GM19467 (cell line): ENCODE measurements around the gene EDNRA.
"Not testable (repeated sequence)": the region's sequence is repeated elsewhere in the genome, so short reads cannot be mapped to it uniquely, and the experiment has no call there.

ENCODE experiments used
- ATAC-seq: cut with Tn5 transposase; IDR thresholded peaks from one replicate; pipeline ENCODE4 v1.9.1; 2021; ENCODE audit warnings: mild to moderate bottlenecking, moderate library complexity; ENCODE audit not compliant: unreplicated experiment

The EDNRA gene

DNA sequence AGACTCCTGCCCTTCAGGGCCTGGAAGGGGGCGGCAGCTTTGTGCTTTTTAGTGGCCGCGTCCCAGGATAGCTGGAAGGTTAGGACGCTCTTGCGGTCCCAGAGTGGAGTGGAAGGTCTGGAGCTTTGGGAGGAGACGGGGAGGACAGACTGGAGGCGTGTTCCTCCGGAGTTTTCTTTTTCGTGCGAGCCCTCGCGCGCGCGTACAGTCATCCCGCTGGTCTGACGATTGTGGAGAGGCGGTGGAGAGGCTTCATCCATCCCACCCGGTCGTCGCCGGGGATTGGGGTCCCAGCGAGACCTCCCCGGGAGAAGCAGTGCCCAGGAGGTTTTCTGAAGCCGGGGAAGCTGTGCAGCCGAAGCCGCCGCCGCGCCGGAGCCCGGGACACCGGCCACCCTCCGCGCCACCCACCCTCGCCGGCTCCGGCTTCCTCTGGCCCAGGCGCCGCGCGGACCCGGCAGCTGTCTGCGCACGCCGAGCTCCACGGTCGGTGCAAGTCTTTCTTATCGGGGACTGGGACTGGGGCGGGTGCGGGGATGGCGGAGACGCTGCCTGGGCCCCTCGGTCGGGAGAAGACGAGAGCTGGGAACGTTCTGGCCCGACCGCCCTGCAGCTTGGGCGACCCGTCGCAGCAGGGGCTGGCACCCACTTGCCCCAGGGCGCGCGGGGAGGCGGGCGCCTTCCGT lies at the start of gene EDNRA:
Gene EDNRA (plus strand): TSS at position 207 of the 686 bp plus-strand sequence. CDS start 4,585 bp downstream, outside the sequence.
- no peak for ATAC-seq

DNA sequence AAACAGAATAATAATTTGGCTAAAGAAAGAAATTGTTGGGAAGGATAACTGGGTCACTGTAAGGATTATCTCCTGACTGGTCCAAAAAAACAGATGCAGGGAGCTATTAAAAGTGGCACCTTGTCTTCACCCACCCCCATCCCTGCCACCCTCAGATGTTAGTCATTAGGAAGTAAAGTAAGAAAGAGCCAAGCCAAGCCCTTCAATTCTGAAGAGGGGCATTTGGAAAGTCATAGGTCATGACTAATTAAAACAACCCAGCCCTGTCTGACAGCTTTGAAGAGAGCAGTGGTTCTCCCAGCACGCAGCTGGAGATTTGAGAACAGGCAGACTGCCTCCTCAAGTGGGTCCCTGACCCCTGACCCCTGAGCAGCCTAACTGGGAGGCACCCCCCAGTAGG lies 46.5 kb upstream of the EDNRA start:
- not testable (repeated sequence) for ATAC-seq

DNA sequence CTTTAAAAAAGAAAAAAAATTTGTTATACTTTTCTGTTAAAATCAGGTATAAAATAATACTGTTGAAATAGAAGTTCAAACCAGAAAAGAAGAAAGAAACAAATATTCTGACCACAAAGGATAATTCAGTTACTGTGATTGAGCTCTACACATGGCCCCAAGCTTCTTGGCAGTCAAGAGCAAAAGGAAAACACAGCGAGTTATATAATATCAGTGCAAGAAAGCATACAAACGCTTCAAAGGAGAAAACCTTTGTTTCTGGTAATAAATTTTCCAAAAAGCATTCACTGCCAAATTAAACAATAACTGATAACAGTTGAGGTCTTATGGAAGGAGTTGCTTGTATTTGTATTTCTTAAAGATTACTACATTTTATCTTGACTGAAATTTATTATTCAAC lies 40.5 kb upstream of the EDNRA start:
- no peak for ATAC-seq

DNA sequence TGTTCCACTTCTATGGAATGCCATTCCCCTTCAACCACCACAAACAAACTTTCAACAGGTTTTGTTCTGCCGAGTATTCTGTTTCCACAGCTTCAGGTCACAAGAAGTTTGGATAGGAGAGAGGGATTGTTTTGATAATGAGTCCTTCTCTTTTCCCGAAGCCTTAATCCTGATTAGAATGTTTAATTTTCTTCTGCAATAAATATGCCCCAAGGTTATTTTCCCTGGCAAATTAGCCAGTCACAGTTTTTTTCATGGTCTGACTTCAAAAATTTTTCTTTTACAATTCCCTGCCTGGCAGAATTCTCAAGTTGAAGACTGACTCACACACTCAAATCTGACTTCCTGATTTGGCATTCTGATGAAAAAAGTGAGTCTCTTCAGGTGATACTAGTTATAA lies 33.1 kb upstream of the EDNRA start:
- no peak for ATAC-seq

DNA sequence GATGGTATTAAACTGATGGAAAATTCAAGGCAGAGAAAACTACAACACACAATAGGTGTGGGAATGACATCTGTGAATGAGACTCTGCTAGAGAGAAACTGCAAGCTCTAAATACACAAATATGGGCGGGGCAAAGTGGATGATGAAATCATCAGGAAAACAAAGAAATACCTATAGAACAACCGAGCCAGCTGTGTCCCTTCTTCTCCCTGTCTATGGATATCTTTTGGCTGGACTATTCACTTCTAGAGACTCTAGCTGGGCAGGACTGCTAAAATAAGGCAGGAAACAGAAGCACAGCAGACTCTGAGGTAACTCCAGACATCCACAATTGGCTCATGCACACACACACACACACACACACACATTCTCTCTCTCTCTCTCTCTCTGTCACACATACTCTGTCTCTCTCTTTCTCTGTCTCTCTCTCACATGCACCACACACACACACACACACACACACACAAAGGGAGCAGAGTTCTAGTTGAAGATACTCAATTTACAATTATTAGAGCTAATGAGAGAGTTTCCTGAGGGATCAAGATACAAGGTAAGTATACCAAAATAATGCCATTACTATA lies 27.2 kb upstream of the EDNRA start:
- ATAC-seq = no peak

DNA sequence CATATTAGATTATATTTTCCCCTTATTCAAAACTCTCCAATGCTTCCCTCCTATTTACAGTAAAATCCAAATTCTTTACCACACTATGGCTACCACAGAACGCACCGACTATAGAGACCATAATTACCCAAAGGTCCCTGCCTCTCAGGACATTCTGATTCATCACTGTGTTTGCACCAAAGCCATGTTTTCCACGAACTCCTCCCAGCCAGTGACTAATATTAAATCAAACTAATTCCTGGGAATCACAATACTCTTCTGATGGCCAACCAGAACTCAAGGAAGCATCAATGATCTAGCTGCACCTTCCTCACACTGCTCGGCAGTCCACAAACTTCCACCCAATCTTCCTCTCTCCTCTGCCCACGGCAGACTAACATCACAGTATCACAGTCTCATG lies 24.2 kb upstream of the EDNRA start:
- ATAC-seq = no peak

DNA sequence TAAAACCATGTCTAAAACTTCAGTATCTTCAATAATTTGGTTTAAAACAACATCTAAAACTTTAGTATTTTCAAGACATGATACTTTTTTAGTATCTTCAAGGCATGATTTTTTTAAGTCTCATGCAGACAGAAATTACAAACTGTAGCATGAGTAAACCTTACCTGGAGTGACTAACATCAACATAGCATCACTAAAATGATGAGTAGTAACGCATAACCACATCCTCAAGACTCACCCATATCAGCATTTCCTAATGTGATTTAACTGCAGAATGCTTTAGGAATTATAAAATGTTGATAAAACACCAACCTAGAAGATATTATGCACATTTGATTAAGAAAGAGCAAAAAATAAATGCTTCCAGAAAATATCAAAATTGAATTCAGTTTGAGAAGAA lies 19.7 kb upstream of the EDNRA start:
- no peak for ATAC-seq

DNA sequence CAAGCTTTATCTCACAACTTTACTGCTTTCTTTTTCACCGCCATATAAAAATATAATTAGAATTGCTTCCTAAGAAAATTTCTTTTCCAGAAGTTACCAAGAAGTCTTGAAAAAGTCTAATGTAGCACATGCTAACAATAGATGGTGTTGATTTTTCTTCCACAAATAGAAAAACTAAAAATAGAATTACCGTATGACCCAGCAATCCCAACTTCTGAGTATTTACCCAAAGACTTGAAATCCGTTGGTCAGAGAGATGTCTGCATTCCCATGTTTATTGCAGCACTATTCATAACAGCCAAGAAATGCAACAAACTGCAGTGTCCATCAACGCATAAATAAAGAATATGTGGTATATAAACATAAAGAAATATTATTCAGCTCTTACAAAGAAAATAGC lies 17.8 kb upstream of the EDNRA start:
- ATAC-seq = no peak

DNA sequence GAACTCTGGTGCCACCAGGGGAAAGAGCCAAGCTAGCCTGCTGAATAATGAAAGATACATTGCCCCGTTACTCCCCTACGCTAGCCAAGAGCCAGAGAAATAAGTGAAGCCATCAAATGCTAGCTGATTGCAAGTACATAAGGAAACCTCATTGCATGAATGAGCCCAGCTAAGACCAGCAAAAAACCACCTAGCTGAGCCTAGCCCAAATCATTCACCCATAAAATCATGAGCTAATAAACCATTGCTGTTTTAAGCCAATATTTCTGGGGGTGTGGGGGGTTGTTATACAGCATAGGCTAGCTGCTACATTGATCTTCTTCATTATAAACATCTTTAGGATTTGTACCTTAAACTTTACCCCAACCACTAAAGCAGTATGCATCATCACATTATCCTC lies 15.4 kb upstream of the EDNRA start:
- no peak for ATAC-seq

DNA sequence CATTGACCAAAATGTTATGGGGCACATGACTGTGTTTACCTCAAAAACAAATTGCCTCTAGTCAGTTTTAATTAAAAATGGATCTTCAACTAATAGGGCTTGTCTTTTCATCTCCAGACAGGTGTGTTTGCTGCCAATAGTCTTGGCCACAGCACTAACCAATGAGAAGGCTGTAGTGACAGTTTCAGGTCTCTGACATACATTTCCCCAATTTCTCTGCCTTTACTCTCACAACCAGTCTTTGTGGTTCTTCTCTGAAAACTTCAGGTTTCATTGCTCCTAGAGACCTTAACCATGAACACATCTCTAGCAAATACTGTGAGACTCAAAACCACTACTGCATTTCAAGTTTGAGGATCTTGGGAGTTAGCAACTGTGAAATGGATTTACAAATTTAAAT lies 3.5 kb upstream of the EDNRA start:
- no peak for ATAC-seq

DNA sequence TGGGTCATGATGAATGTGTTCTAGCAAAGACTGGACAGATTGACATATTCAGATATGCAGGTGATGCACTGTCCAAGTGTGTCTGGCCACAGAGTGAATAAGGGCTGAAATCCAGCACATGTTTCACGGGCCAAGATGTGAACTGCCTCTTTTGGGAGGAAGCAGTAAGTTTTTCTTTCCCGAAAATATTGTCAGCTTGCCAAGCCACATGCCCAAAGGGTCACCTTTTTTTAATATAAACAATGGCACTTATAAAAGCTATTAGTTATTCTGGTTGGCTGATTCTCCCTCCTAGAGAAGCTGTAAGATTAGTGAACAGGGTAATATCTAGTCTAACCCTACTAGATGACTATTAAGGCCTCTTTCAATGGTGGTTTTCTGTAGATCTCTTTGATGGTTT lies 1.5 kb upstream of the EDNRA start:
- ATAC-seq = no peak

DNA sequence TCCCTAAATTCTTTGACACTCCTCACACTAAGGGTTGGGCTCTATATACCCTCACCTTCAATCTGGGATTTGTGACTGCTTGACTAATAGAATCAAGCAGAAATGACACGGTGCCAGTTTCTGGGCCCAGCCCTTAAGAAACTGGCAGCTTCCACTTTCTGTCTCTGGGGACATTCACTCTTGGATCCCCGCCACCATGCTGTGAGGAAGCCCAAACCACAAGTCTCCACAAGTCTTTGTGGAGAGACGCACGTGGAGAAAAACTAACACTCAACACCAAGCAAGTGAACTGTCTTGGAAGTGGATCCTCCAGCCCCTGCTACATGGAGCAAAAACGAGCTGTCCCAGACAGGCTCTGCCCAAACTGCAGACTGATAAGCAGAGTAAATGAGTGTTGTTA lies 1.1 kb upstream of the EDNRA start:
- no peak for ATAC-seq

DNA sequence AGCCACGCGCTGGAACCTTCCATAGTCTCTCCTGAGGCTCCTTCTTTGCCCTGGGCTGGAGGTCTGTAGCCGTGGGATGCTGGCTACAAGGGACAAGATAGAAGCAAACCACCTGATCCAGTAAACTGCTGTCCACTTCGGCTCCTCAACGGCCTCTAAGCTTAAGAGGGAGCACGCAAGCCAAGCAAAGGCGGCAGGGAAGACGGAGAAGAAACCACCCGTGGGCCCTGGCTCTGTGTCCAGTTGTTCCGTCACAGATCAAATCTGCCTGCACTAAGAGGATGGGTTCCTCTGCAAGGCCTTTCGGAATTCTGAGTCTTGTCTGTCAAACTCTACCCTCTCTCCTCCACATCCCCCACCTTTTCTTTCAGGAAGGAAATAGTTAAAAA lies 401 bp upstream of the EDNRA start:
- no peak for ATAC-seq

DNA sequence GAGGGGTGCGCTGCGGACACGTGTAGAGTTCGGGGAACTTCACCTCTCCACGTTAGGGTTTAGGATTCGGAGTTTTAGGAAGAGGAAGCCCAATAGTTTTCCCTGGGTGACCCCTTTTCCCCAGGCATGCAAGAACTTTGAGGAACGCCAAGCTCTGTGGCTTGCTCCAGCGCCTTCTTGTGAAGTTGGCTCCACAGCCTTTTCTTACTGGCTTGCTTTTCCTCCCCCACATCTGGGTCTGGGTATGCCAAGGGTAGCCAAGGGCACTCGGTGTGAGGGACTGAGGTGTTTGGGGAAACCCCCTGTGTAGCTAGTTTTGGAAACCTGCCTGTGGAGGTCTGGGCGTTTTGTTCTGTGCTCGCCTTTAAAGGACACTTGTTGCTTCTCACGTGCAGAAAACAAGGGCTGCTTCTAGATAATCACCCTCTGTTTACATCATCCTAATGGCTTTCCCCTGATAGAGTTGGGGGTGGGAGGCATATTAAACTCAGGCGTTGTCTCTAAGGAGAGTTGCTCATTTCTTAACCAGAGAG lies 746 bp downstream of the EDNRA start:
- no peak for ATAC-seq

DNA sequence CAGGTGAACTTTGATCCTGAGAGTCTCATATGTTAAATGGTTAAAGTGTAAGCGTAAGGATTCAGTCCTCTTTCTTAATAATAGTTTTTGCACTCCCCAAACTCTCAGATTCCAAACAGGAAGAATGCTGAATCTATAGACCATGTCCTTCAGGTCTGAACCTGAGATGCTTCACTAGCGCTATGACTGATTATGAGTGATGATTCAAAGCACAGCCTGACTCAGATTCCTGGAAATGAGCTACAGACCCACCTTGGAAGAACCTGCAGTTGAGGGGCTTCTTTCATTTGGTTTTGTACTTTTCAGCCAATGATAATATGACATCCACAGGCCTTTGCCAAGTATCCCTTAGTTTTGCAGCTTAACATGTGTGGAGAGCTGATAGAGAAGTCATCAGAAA lies 1.4 kb downstream of the EDNRA start:
- no peak for ATAC-seq

DNA sequence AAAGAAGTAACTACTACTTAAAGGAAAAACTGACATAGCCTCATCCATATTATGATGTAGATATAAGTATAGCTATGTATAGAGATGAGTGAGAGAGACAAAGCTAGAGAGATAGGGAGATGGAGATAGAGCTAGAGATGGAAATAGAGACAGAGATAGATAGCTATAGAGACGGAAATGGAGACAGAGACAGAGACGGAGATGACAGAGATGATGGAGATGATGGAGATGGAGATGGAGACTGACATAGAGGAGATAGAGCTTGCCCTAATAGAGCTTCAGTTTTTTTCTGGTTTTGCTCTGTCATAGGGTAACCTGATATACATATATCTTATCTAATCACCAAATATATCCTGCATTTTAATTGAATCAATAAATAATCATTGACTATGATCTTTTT lies 4.3 kb downstream of the EDNRA start:
- no peak for ATAC-seq

DNA sequence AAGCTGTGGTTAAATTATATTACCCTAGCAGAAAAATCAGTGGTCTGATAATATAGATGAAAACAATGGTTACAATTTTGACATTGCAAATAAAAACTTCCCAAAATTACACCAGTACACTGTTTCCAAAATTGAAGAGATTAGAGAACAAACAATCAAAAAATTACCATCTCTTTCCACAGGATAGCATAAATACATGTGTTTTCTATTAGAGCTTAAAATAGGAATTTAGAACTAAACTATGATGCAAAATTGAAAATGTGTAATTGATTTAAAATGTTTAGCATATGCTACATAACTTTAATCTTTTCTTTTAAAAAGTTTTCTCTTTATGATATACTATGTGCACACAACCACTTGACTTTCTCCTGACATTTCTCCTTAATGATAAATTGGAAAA lies 6.7 kb downstream of the EDNRA start:
- no peak for ATAC-seq

DNA sequence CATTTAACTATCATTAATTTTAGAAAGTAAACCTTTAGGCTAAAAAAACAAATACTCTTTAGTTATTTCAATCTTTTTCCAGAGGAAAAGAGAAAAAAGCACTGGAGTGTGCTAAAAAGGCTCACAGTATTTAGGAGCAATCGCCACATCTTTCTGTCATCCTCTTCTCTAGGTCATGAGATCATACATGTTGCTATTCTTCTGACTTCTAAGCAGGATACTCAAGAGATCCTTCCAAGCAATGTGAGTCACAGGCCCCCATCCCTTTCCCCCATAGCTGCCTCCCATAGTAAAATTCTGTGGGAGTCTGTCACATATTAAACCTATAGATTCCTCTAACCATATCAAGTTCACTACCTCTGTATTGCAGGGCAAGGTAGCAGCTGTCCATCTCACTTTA lies 7.7 kb downstream of the EDNRA start:
- no peak for ATAC-seq

DNA sequence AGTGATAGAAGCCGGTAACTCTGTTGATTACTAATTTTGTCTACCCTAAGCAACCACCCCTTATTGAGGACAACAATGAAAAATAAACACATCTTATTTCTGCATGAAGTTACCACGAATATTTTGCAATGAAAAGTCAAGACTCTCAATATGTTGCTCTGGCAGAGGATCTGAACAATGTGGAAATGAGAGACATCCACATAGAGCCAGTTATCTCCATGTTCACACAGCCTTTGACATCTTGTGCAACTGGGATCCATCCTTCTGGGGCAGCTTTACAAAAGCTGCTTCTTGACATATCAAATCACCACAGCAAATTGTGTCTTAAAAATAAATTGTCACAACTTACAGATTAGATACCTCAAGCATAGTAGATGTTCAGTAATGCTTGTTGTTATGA lies 10.2 kb downstream of the EDNRA start:
- ATAC-seq = no peak

DNA sequence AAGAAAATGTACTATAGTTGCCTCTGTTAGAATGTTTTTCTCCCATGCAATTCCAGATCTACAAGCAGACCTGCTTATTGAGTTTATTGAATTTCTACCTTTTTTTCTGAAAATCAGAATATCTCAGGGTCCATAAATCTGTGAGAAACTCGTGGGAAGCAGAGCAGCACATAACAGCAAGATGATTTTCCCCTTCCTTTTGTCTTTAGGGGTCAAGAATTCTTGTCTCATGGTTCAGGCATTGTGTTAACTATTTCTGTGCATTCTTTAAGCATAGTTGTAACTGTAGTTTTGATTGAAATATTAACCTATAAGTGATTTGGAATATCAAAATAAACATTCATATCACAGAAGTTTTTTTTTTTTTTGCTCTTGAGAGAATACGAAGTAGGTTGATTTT lies 11.4 kb downstream of the EDNRA start:
- no peak for ATAC-seq

DNA sequence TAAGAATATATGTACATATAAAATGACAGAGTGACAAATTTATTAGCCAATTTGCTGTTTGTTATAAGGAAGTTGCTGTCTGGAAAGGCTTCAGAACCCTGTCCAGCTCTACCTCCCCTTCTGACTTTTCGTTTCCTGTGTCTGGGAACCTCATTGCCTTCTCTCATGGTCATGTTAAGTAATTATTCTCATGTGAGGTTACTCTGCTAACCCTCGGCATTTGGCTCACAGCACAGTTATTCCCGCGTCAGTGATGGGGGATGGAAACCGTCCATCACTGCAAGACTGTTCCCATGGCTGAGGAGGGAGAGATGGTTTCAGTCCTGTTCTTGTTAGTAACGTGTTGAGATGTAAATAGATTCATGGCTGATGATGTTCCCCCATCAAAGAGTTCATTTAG lies 11.9 kb downstream of the EDNRA start:
- no peak for ATAC-seq

DNA sequence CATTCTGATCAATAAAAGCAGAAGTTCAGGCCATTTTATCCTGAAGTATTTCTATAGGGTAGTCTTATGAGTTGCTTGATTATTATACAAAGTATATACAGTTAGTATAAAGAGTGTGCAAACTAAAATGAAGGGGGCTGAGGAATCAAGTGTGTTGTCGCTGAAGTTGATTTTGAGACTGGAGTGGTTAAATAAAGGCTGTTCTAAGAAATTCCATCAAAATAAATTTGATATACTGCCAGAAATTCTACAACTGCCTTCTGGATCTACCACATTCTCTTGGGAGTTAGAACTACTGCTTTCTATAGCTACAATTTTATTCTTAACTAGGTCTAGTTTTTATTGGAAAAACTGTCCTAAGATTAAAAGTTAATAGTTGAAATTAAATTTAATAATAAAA lies 12.4 kb downstream of the EDNRA start:
- no peak for ATAC-seq

DNA sequence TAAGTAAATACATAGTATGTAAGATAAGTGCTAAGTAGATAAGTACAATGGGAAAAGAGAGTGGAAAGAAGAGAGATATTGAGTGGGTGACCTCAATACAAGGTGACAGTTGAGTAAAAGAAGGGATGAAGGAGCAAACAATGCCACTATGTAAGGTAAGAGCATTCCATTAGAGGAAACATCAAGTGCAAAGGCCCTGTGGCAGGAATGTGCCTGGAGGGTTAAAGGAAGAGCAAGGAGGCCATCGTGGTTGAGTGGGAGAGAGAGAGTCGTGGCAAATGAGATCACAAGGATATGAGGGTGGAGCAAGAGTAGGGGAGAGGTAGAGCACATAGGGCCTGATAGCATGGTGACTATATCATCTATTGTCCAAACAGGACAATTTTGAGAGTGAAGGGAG lies 13.4 kb downstream of the EDNRA start:
- no peak for ATAC-seq
